ENCODE data around the gene PXN.
"Not testable (repeated sequence)": the region's sequence is repeated elsewhere in the genome, so short reads cannot be mapped to it uniquely, and the experiment has no call there.

The PXN gene

GRCh38 chr12:120204171-120204570, 61.4 kb downstream of the PXN start:
- no peak for DNase-seq

- no peak for DNase-seq
Observed at GRCh38 chr12:120200364-120200800, 65.1 kb downstream of the PXN start.

- DNase-seq = no peak
Observed at GRCh38 chr12:120199595-120200306, 65.8 kb downstream of the PXN start.

GRCh38 chr12:120199025-120199424, 66.5 kb downstream of the PXN start:
- DNase-seq = no peak

GRCh38 chr12:120197542-120197887, 68.0 kb downstream of the PXN start:
- no peak for DNase-seq

- DNase-seq = not testable (repeated sequence)
Observed at GRCh38 chr12:120196817-120197541, 68.6 kb downstream of the PXN start.

GRCh38 chr12:120196363-120196762, 69.2 kb downstream of the PXN start:
- DNase-seq = no peak

- peak; percentile 92 for DNase-seq
Observed at GRCh38 chr12:120194534-120195395, 70.8 kb downstream of the PXN start, which contains the start of gene GCN1. Gene GCN1 (minus strand): TSS chr12:120194715. CDS start chr12:120194697, 18 bp downstream.

GRCh38 chr12:120194226-120194533, 71.3 kb downstream of the PXN start:
- no peak for DNase-seq

GRCh38 chr12:120193286-120193685, 72.2 kb downstream of the PXN start:
- not testable (repeated sequence) for DNase-seq

- DNase-seq = no peak
Observed at GRCh38 chr12:120190985-120191480, 74.5 kb downstream of the PXN start.

- DNase-seq = no peak
Observed at GRCh38 chr12:120190386-120190785, 75.1 kb downstream of the PXN start.

- no peak for DNase-seq
Observed at GRCh38 chr12:120186654-120187053, 78.9 kb downstream of the PXN start.

GRCh38 chr12:120183211-120183631, 82.3 kb downstream of the PXN start:
- DNase-seq = no peak

GRCh38 chr12:120181991-120182631, 83.4 kb downstream of the PXN start:
- no peak for DNase-seq

GRCh38 chr12:120180975-120181374, 84.6 kb downstream of the PXN start:
- no peak for DNase-seq

GRCh38 chr12:120175537-120175936, 90.0 kb downstream of the PXN start:
- no peak for DNase-seq

- no peak for DNase-seq
Observed at GRCh38 chr12:120175062-120175461, 90.5 kb downstream of the PXN start.

- no peak for DNase-seq
Observed at GRCh38 chr12:120172053-120172452, 93.5 kb downstream of the PXN start.

GRCh38 chr12:120170631-120171030, 94.9 kb downstream of the PXN start:
- no peak for DNase-seq

GRCh38 chr12:120169946-120170345, 95.6 kb downstream of the PXN start:
- no peak for DNase-seq

GRCh38 chr12:120168337-120168736, 97.2 kb downstream of the PXN start:
- no peak for DNase-seq
